ENCODE results near the gene LPP. TPM values are rescaled to one million over a fixed set of nuclear protein-coding genes. Genes with fewer than 3 reads are reported as not detected.
A peak's percentile ranks its signal among the peaks of the same experiment; 100 is the strongest.

LPP gene
- polyA plus RNA-seq, 1 donor (not counting 4 experiments of a cell fraction or from before 2014, with no cell fraction given) = 16.0 TPM

DNA sequence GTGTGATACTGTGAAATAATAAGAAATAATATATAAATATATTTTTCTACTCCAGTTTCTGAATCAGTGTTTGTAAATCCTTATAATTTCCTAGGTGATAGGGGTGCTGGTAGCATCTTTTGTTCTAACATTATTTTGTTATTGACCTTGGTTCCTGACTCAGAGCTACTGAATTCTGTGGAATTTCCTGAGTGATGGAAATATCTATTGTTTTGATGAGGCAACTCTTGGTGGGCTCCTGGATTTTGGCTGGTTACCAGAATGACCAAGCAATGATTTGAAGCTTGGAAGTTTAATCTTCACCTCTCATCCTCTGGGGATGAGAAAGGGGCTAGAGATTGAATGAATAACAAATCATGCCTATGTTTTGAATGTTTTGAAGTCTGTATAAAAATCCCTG lies 377.3 kb downstream of the LPP start:
- no peaks in the 10 kb centered on the region for H3K27me3 ChIP-seq (ENCODE audit: control insufficient read depth, extremely low read depth, insufficient read depth, low read length)
- peak overlapping the region; percentile 46 for H3K27ac ChIP-seq (ENCODE audit: control insufficient read depth, insufficient read depth, low read length)
- no peaks in the 10 kb centered on the region for H3K36me3 ChIP-seq (ENCODE audit: control insufficient read depth in 2 of 2, extremely low read depth in 1 of 2, insufficient read depth in 2 of 2, low read length in 2 of 2)
- no peaks in the 10 kb centered on the region for H3K9me3 ChIP-seq (ENCODE audit: control insufficient read depth, low read depth, low read length)
- no peaks in the 10 kb centered on the region for H4K20me1 ChIP-seq (ENCODE audit: control insufficient read depth, extremely low read depth, insufficient read depth, low read length)
- DNase-seq (ENCODE audit: low read depth, low spot score) (no peak), FAIRE-seq (peak; percentile 63)
- peak overlapping the region; percentile 27 for H3K4me2 ChIP-seq (ENCODE audit: control insufficient read depth, extremely low read depth, insufficient read depth, low read depth, low read length)
- H3K4me3 ChIP-seq (ENCODE audit: control insufficient read depth in 2 of 3, extremely low read depth in 1 of 3, insufficient read depth in 2 of 3, low read depth in 1 of 3, low read length in 3 of 3) = no peak overlapping the region
- H3K79me2 ChIP-seq (ENCODE audit: control insufficient read depth, insufficient read depth, low read length) = no peaks in the 10 kb centered on the region
- no peaks in the 10 kb centered on the region for H3K9me1 ChIP-seq (ENCODE audit: control insufficient read depth, extremely low read depth, insufficient read depth, low read length)
- H3K4me1 ChIP-seq (ENCODE audit: control insufficient read depth, extremely low read depth, insufficient read depth, low read length) = peaks cover 48% of the 10 kb centered on the region
- H3K9ac ChIP-seq (ENCODE audit: control insufficient read depth, extremely low read depth, insufficient read depth, low read length) = no peak overlapping the region
- TF ChIP-seq, protein P1, sequence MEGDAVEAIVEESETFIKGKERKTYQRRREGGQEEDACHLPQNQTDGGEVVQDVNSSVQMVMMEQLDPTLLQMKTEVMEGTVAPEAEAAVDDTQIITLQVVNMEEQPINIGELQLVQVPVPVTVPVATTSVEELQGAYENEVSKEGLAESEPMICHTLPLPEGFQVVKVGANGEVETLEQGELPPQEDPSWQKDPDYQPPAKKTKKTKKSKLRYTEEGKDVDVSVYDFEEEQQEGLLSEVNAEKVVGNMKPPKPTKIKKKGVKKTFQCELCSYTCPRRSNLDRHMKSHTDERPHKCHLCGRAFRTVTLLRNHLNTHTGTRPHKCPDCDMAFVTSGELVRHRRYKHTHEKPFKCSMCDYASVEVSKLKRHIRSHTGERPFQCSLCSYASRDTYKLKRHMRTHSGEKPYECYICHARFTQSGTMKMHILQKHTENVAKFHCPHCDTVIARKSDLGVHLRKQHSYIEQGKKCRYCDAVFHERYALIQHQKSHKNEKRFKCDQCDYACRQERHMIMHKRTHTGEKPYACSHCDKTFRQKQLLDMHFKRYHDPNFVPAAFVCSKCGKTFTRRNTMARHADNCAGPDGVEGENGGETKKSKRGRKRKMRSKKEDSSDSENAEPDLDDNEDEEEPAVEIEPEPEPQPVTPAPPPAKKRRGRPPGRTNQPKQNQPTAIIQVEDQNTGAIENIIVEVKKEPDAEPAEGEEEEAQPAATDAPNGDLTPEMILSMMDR (optimal IDR thresholded peaks at IDR 0.05 in 1 of 3, IDR thresholded peaks at IDR 0.05 in 1 of 3, conservative IDR thresholded peaks at IDR 0.05 in 1 of 3; ENCODE audit: extremely low read depth in 1 of 3, insufficient read depth in 2 of 3, low read length in 3 of 3) = no peak
- no peak for TF ChIP-seq EZH2 (IDR thresholded peaks at IDR 0.05; ENCODE audit: low read length)
- H2AFZ ChIP-seq (ENCODE audit: control insufficient read depth, low read length) = no peak overlapping the region
- dilution Hi-C loops (cut with MboI; ENCODE audit: extremely low pct_ligation_motif_present, low sequenced_read_pairs) = no loop called here

- dilution Hi-C loops (cut with MboI; ENCODE audit: extremely low pct_ligation_motif_present, low sequenced_read_pairs) = no loop called here
- TF ChIP-seq, protein P1 (optimal IDR thresholded peaks at IDR 0.05 in 1 of 3, IDR thresholded peaks at IDR 0.05 in 1 of 3, conservative IDR thresholded peaks at IDR 0.05 in 1 of 3; ENCODE audit: extremely low read depth in 1 of 3, insufficient read depth in 2 of 3, low read length in 3 of 3) = no peak
- no peak for TF ChIP-seq EZH2 (IDR thresholded peaks at IDR 0.05; ENCODE audit: low read length)
- Histone ChIP-seq H3K27me3 (ENCODE audit: control insufficient read depth, extremely low read depth, insufficient read depth, low read length) (no peaks in the 10 kb centered on the region), H3K9me1 (ENCODE audit: control insufficient read depth, extremely low read depth, insufficient read depth, low read length) (no peaks in the 10 kb centered on the region), H3K36me3 (ENCODE audit: control insufficient read depth in 2 of 2, extremely low read depth in 1 of 2, insufficient read depth in 2 of 2, low read length in 2 of 2) (no peaks in the 10 kb centered on the region), H4K20me1 (ENCODE audit: control insufficient read depth, extremely low read depth, insufficient read depth, low read length) (no peaks in the 10 kb centered on the region), H3K4me1 (ENCODE audit: control insufficient read depth, extremely low read depth, insufficient read depth, low read length) (peaks cover 41% of the 10 kb centered on the region), H3K79me2 (ENCODE audit: control insufficient read depth, insufficient read depth, low read length) (no peaks in the 10 kb centered on the region), H2AFZ (ENCODE audit: control insufficient read depth, low read length) (no peak overlapping the region), H3K9ac (ENCODE audit: control insufficient read depth, extremely low read depth, insufficient read depth, low read length) (no peak overlapping the region), H3K4me3 (ENCODE audit: control insufficient read depth in 2 of 3, extremely low read depth in 1 of 3, insufficient read depth in 2 of 3, low read depth in 1 of 3, low read length in 3 of 3) (no peak overlapping the region), H3K4me2 (ENCODE audit: control insufficient read depth, extremely low read depth, insufficient read depth, low read depth, low read length) (peak overlapping the region; percentile 25), H3K9me3 (ENCODE audit: control insufficient read depth, low read depth, low read length) (no peaks in the 10 kb centered on the region), H3K27ac (ENCODE audit: control insufficient read depth, insufficient read depth, low read length) (no peak overlapping the region)
- DNase-seq (ENCODE audit: low read depth, low spot score) (no peak), FAIRE-seq (no peak)
Observed at GRCh38 chr3:188533172-188533571, 379.2 kb downstream of the LPP start.

Measured in keratinocyte (primary cell).